ENCODE measurements around the gene RIF1. TPM values are rescaled to one million over a fixed set of nuclear protein-coding genes. Genes with fewer than 3 reads are reported as not detected.

RIF1 gene
- polyA plus RNA-seq, 1 of the 3 experiments (the other 2 are of a cell fraction): 2.4 TPM

- no peaks in the 10 kb centered on the region for H3K27me3 ChIP-seq (ENCODE audit: insufficient read depth)
- H3K4me1 ChIP-seq (ENCODE audit: control insufficient read depth in 1 of 2, insufficient read depth in 2 of 2, low read depth in 1 of 2, low read length in 1 of 2): no peaks in the 10 kb centered on the region
- H3K4me3 ChIP-seq (ENCODE audit: low read depth in 2 of 2, low read length in 1 of 2): no peak overlapping the region
- H3K79me2 ChIP-seq (ENCODE audit: insufficient read depth): no peaks in the 10 kb centered on the region
- H3K36me3 ChIP-seq (replicated peaks in 1 of 2; ENCODE audit: control insufficient read depth in 1 of 2, insufficient read depth in 2 of 2, low read length in 1 of 2): peaks cover 0 to 4% of the 10 kb centered on the region in 2 experiments
- no peaks in the 10 kb centered on the region for H3K9me2 ChIP-seq
- H2AFZ ChIP-seq (ENCODE audit: low read depth): no peak overlapping the region
- peaks cover 9% of the 10 kb centered on the region for H3F3A ChIP-seq (replicated peaks; ENCODE audit: insufficient read depth)
- H3K27ac ChIP-seq (ENCODE audit: low read depth in 2 of 2, low read length in 1 of 2): no peak overlapping the region
- CTCF ChIA-PET: no interaction called here
- 96% methylated on average over 4 of the region's 4 CpGs for WGBS (ENCODE audit: low lambda C conversion rate)
- H4K20me1 ChIP-seq (ENCODE audit: insufficient read depth): no peaks in the 10 kb centered on the region
- H3K9me3 ChIP-seq: no peaks in the 10 kb centered on the region
- no peak overlapping the region for H3K9ac ChIP-seq
- POLR2A ChIA-PET: no interaction called here
- TF ChIP-seq MXI1 (IDR thresholded peaks at IDR 0.05; ENCODE audit: low read depth, low read length) (no peak), NRF1 (IDR thresholded peaks at IDR 0.05; ENCODE audit: low read depth, low read length) (no peak), MEF2A (IDR thresholded peaks at IDR 0.05; ENCODE audit: borderline replicate concordance, low read depth) (no peak), MAX (IDR thresholded peaks at IDR 0.05; ENCODE audit: low read depth) (no peak), POLR2AphosphoS5 (IDR thresholded peaks at IDR 0.05; ENCODE audit: low read depth, low read length) (no peak), SMC3 (IDR thresholded peaks at IDR 0.05; ENCODE audit: low read depth, low read length) (no peak), TAF1 (IDR thresholded peaks at IDR 0.05; ENCODE audit: borderline replicate concordance, low read depth, low read length) (no peak), FOXJ3 (CRISPR knock-in tag; IDR thresholded peaks at IDR 0.05) (no peak), IRF3 (IDR thresholded peaks at IDR 0.05; ENCODE audit: low read depth, low read length) (no peak), PBX3 (IDR thresholded peaks at IDR 0.05) (no peak), CHD2 (IDR thresholded peaks at IDR 0.05; ENCODE audit: low read length, partially characterized antibody) (no peak), RXRA (IDR thresholded peaks at IDR 0.05; ENCODE audit: borderline replicate concordance, low read depth) (no peak)
- H3K4me2 ChIP-seq: no peak overlapping the region
- no peak for DNase-seq
Measured at GRCh38 chr2:151491496-151491895, 81.8 kb downstream of the RIF1 start.

GRCh38 chr2:151498178-151498577 is 88.5 kb downstream of the RIF1 start:
- Histone ChIP-seq H3K79me2 (ENCODE audit: insufficient read depth) (no peaks in the 10 kb centered on the region), H3K36me3 (replicated peaks in 1 of 2; ENCODE audit: control insufficient read depth in 1 of 2, insufficient read depth in 2 of 2, low read length in 1 of 2) (peaks cover 0 to 8% of the 10 kb centered on the region in 2 experiments), H2AFZ (ENCODE audit: low read depth) (no peak overlapping the region), H3K9me3 (no peaks in the 10 kb centered on the region), H3K27me3 (ENCODE audit: insufficient read depth) (no peaks in the 10 kb centered on the region), H4K20me1 (ENCODE audit: insufficient read depth) (no peaks in the 10 kb centered on the region), H3K4me1 (ENCODE audit: control insufficient read depth in 1 of 2, insufficient read depth in 2 of 2, low read depth in 1 of 2, low read length in 1 of 2) (no peaks in the 10 kb centered on the region), H3K4me3 (ENCODE audit: low read depth in 2 of 2, low read length in 1 of 2) (no peak overlapping the region), H3K9ac (no peak overlapping the region), H3K9me2 (no peaks in the 10 kb centered on the region), H3K4me2 (no peak overlapping the region), H3K27ac (ENCODE audit: low read depth in 2 of 2, low read length in 1 of 2) (no peak overlapping the region), H3F3A (replicated peaks; ENCODE audit: insufficient read depth) (no peaks in the 10 kb centered on the region)
- WGBS (ENCODE audit: low lambda C conversion rate): 93% methylated on average over 1 of the region's 1 CpG
- TF ChIP-seq RFX5 (IDR thresholded peaks at IDR 0.05; ENCODE audit: low read length) (no peak), USF2 (IDR thresholded peaks at IDR 0.05; ENCODE audit: borderline replicate concordance, low read depth, low read length) (no peak), PBX3 (IDR thresholded peaks at IDR 0.05) (no peak), USF1 (IDR thresholded peaks at IDR 0.05; ENCODE audit: borderline replicate concordance, low read depth) (no peak)
- ChIA-PET POLR2A (no interaction called here), CTCF (no interaction called here)
- no peak for DNase-seq
